CD4-positive, alpha-beta T cell (primary cell): ENCODE data around the gene NNMT. TPM values are rescaled to one million over a fixed set of nuclear protein-coding genes. Genes with fewer than 3 reads are reported as not detected.

Experiments
- ATAC-seq: fragments of 200-7000 bp; cut with Tn5 transposase; one replicate; pipeline ENCODE4 v1.10.0; 2022; ENCODE audit warnings: mild to moderate bottlenecking; ENCODE audit not compliant: poor library complexity
- CTCF ChIA-PET: fragments of 350-600 bp; sonication (Branson Sonifier 250); formaldehyde crosslinking; loops from one replicate; lab custom pipeline; 2021; ENCODE audit warnings: antibody characterized with exemption, inconsistent platforms; lab: Charles Lee
- POLR2A ChIA-PET: fragments of 350-600 bp; sonication (Branson Sonifier 250); formaldehyde crosslinking; loops from one replicate; lab custom pipeline; 2021; ENCODE audit warnings: antibody characterized with exemption, inconsistent platforms; lab: Charles Lee
- DNase-seq, 14 experiments: peaks; one replicate each; pipeline ENCODE4 v3.0.0-alpha.2; 2013 to 2020; ENCODE audit warnings: mixed read lengths in 2 of 14
- H3K27ac ChIP-seq, 2 donors: one replicate each; pipeline versions ENCODE4 v1.5.1 to v1.7.0; 2013; ENCODE audit warnings: low read length in 2 of 2, low read depth in 1 of 2, mild to moderate bottlenecking in 1 of 2
- H3K27me3 ChIP-seq, 2 experiments: 1 replicate in 1 of 2; 2 replicates in 1 of 2; pipeline versions ENCODE4 v1.6.1 to v1.7.0; 2013; ENCODE audit warnings: low read length in 2 of 2, control low read depth in 1 of 2, mild to moderate bottlenecking in 1 of 2, moderate library complexity in 1 of 2; ENCODE audit not compliant: insufficient read depth in 2 of 2, control insufficient read depth in 1 of 2
- H3K36me3 ChIP-seq: one replicate; pipeline ENCODE4 v1.6.1; 2013; ENCODE audit warnings: low read length, control low read depth; ENCODE audit not compliant: insufficient read depth
- H3K4me1 ChIP-seq: one replicate; pipeline ENCODE4 v1.6.1; 2013; ENCODE audit warnings: low read length, control low read depth; ENCODE audit not compliant: insufficient read depth
- H3K4me3 ChIP-seq: one replicate; pipeline ENCODE4 v1.5.1; 2013; ENCODE audit warnings: mild to moderate bottlenecking, low read length, moderate library complexity
- H3K9me3 ChIP-seq, 2 experiments: 1 replicate in 1 of 2; 2 replicates in 1 of 2; pipeline versions ENCODE4 v1.6.1 to v1.7.0; 2013; ENCODE audit warnings: low read length in 2 of 2, mild to moderate bottlenecking in 2 of 2, control low read depth in 1 of 2, moderate library complexity in 1 of 2; ENCODE audit not compliant: control insufficient read depth in 1 of 2, insufficient read depth in 1 of 2
- H3K27ac Mint-ChIP-seq: one replicate; pipeline ENCODE4 v1.8.0; 2020; ENCODE audit warnings: mixed read lengths
- H3K27me3 Mint-ChIP-seq: one replicate; pipeline ENCODE4 v1.8.0; 2021; ENCODE audit warnings: mixed read lengths
- H3K36me3 Mint-ChIP-seq: one replicate; pipeline ENCODE4 v1.8.0; 2021; ENCODE audit warnings: low read depth, mixed read lengths
- H3K4me1 Mint-ChIP-seq: one replicate; pipeline ENCODE4 v1.8.0; 2021; ENCODE audit warnings: low read depth, mixed read lengths
- H3K4me3 Mint-ChIP-seq: one replicate; pipeline ENCODE4 v1.8.0; 2020; ENCODE audit warnings: mild to moderate bottlenecking, mixed read lengths
- H3K9me3 Mint-ChIP-seq: one replicate; pipeline ENCODE4 v1.8.0; 2020; ENCODE audit warnings: mixed read lengths
- intact Hi-C, 2 experiments: fragments of 100-400 bp; cut with DNase I in 1 of 2; cut with micrococcal nuclease in 1 of 2; formaldehyde crosslinking; loops; one replicate each; pipeline versions ENCODE4 v1.15.1 to v1.9.0; 2023 to 2025; cut with DNase I, micrococcal nuclease
- total RNA-seq, 174 experiments: library from RNA in 2 of 174; stranded (reverse) in 2 of 174; gene quantifications; one replicate each; pipeline ENCODE4 v1.2.3 and lab custom pipeline; 2021 to 2026
- TF ChIP-seq, protein P1 (sequence below): fragments of 200-600 bp; IDR thresholded peaks from one replicate; pipeline ENCODE4 v1.8.0; 2022; ENCODE audit warnings: antibody characterized with exemption, mild to moderate bottlenecking

Gene NNMT
- total RNA-seq, 2 experiments from 2014 or later: not detected

DNA sequence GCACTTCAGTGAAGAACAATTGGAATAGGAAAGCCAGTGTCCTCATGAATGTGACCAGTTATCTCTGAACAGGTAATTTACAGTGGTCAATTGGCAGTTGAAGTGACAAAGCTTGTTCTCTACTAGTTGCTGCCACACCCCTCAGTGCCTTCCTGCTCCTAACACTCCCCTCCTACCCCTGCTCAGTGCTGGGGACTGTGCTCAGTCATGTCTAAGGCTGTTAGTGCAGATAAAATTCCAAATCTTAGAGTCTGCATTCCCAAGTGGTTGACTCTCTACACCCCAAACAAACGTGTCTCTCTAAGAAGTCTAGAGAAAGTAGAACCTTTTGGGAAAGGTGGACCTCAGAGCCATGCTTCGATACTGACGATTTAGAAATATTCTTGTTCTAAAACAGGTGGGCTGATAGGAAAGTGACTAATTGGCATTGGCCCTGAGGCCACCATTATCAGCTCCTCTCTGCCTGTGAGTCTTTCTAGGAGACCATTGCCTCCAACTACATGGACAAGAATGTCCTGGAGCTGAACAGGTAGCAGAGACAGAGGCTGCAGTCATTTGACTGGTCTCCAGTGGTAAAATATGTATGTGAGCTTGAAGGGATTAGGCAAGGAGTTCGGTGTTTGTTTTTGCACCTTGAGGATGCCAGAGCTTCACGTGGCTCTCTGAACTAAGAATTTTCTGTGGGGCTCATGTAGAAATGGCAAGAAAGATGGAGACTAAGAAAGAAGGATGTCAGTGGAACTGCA is 22.1 kb upstream of the NNMT start:
- no peaks in the 10 kb centered on the region for H3K4me1 ChIP-seq
- H3K27me3 Mint-ChIP-seq: peaks cover 73% of the 10 kb centered on the region
- H3K27ac ChIP-seq: no peak overlapping the region
- H3K36me3 ChIP-seq: no peaks in the 10 kb centered on the region
- H3K9me3 ChIP-seq: peaks cover 0 to 3% of the 10 kb centered on the region in 2 experiments
- no peak overlapping the region for H3K27ac Mint-ChIP-seq
- ATAC-seq: no peak
- no peak overlapping the region for H3K4me3 ChIP-seq
- ChIA-PET CTCF (no interaction called here), POLR2A (no interaction called here)
- peaks cover 26 to 41% of the 10 kb centered on the region in 2 experiments for H3K27me3 ChIP-seq
- TF ChIP-seq, protein P1, sequence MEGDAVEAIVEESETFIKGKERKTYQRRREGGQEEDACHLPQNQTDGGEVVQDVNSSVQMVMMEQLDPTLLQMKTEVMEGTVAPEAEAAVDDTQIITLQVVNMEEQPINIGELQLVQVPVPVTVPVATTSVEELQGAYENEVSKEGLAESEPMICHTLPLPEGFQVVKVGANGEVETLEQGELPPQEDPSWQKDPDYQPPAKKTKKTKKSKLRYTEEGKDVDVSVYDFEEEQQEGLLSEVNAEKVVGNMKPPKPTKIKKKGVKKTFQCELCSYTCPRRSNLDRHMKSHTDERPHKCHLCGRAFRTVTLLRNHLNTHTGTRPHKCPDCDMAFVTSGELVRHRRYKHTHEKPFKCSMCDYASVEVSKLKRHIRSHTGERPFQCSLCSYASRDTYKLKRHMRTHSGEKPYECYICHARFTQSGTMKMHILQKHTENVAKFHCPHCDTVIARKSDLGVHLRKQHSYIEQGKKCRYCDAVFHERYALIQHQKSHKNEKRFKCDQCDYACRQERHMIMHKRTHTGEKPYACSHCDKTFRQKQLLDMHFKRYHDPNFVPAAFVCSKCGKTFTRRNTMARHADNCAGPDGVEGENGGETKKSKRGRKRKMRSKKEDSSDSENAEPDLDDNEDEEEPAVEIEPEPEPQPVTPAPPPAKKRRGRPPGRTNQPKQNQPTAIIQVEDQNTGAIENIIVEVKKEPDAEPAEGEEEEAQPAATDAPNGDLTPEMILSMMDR: no peak
- no peaks in the 10 kb centered on the region for H3K9me3 Mint-ChIP-seq
- H3K4me1 Mint-ChIP-seq: no peaks in the 10 kb centered on the region
- intact Hi-C loops: no loop called here
- H3K36me3 Mint-ChIP-seq: no peaks in the 10 kb centered on the region
- no peak overlapping the region for H3K4me3 Mint-ChIP-seq
- DNase-seq: no peak

DNA sequence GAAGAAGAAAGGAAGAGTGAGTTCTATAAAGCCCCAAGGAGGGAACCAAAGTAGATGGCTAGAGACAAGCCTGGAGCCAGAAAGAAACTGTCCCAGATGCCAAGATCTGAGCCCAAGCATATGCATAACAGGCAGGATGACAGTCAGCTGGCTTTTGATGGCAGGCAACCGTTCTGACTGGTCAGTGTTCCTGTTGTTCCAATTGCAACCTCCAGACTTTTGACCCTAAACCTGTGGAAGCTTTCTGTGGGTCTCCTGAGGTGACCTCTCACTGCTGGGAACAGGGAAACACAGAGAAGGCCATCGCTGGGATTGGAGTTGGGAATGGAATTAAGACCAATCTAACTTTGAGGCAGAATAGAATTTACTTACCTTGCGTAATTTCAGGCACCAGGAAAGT is 21.6 kb upstream of the NNMT start:
- peaks cover 0 to 3% of the 10 kb centered on the region in 2 experiments for H3K9me3 ChIP-seq
- H3K36me3 ChIP-seq: no peaks in the 10 kb centered on the region
- Mint-ChIP-seq H3K27ac (no peak overlapping the region), H3K36me3 (no peaks in the 10 kb centered on the region), H3K9me3 (no peaks in the 10 kb centered on the region), H3K4me1 (no peaks in the 10 kb centered on the region), H3K27me3 (peaks cover 75% of the 10 kb centered on the region), H3K4me3 (no peak overlapping the region)
- TF ChIP-seq, protein P1: no peak
- no peaks in the 10 kb centered on the region for H3K4me1 ChIP-seq
- intact Hi-C loops: no loop called here
- H3K27me3 ChIP-seq: peaks cover 26 to 41% of the 10 kb centered on the region in 2 experiments
- DNase-seq (no peak), ATAC-seq (no peak)
- H3K27ac ChIP-seq: no peak overlapping the region
- ChIA-PET POLR2A (no interaction called here), CTCF (no interaction called here)
- no peak overlapping the region for H3K4me3 ChIP-seq

DNA sequence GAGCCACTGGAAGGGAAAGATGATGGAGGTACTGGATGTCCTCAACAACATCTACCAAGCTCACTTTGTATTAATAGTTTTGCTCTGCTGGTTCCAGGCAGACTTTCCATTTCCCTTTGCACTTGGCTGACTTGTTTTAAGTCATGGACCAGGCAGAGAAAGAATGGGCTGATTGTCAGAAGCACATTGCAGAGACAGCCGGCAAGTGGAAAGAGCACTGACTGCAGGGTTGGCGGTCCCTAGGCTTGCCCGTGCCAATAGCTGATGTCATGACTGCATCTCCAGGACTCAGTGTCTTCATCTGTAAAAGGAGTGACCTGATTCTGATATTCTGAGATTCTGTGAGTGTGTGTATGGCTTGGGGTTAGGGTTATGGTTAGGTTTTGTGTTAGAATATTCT is 20.9 kb upstream of the NNMT start:
- TF ChIP-seq, protein P1: no peak
- ChIA-PET CTCF (no interaction called here), POLR2A (no interaction called here)
- no peak overlapping the region for H3K27ac ChIP-seq
- Mint-ChIP-seq H3K36me3 (no peaks in the 10 kb centered on the region), H3K4me1 (no peaks in the 10 kb centered on the region), H3K4me3 (no peak overlapping the region), H3K27me3 (peaks cover 78% of the 10 kb centered on the region), H3K9me3 (no peaks in the 10 kb centered on the region), H3K27ac (no peak overlapping the region)
- H3K4me1 ChIP-seq: no peaks in the 10 kb centered on the region
- ATAC-seq: no peak
- peaks cover 0 to 3% of the 10 kb centered on the region in 2 experiments for H3K9me3 ChIP-seq
- H3K4me3 ChIP-seq: no peak overlapping the region
- no peak for DNase-seq
- H3K27me3 ChIP-seq: peaks cover 24 to 39% of the 10 kb centered on the region in 2 experiments
- intact Hi-C loops: no loop called here
- no peaks in the 10 kb centered on the region for H3K36me3 ChIP-seq
